HG03565 (cell line): ENCODE measurements around the gene LAD1.

ENCODE experiments used
- ATAC-seq: cut with Tn5 transposase; IDR thresholded peaks from one replicate; pipeline ENCODE4 v1.9.1; 2021; ENCODE audit warnings: mild to moderate bottlenecking, moderate library complexity; ENCODE audit not compliant: unreplicated experiment

Gene LAD1

DNA sequence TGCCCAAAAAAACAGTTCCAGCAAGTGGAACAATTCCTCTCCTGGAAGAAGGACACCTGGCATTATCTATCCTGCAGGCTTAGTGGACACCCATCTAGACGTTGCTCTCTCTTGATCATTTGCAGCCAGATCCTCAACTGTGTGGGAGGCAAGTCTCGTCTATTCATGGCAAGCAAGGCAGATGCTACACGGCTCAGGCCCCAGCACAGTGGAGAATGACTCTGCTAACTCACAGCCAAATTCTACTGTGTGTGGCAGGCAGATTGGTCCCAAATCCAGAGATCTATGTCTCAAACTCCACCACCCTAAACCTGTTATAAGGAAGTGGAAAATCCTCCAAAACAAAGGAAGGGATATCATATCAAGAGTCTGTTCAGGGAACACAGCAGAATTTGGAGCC lies 28.6 kb downstream of the LAD1 start:
- ATAC-seq: no peak

DNA sequence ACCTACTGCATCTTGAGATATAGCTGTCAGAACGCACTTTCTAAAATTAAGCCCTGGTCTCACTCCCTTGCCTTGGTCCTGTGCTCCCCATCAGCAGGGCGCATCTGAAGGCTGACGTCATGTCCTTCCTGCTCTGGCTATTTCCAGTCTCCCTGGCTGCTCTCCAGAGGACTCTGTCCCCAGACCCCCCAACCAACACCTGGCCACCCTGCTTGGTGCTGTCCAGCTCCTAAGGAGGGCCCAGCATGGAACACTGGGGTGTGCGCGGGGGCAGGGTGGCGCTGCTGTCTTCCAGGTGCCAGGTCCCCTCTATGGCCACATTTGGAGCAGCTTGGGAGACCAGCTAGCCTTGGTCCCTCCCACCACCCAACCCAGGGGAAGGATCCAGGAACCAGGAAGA lies 29.9 kb downstream of the LAD1 start:
- ATAC-seq: no peak

DNA sequence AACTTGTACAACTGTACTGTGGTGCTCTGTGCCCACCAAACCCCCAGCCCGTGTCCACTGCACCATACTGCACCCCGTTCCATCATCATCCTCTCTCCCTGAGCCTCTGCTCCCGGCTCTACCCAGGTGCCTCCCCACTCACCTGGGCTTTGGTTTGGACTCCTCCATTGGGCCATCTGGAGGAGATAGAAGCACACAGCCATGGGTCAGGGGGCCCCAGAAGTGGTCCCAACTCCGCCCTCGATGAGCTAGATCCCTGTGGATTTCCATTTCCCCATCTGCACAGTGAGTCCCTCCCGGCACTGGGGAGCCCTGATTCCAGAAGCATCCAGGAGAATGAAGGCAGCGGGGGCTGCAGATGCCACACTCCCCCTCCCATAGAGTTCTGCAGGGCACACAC lies 32.4 kb downstream of the LAD1 start:
- ATAC-seq: no peak

DNA sequence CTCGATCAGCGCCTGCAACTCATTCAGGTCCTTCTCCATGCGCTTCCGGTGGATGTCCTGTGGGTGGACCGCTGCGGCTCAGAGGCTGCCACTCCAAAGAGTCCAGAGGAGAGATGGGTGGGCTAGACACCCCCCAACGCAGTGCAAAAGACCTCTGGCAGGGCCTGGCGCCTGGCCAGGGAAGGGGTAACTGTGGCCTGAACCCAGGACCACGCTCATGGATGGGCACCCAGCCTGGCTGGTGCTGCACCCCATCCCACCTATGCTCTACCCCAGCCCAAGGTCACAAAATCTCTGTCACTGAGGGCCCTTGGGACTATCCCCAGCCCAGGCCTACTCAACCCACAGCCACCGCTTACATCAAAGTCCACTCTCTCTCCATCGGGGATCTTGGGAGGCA lies 33.9 kb downstream of the LAD1 start:
- no peak for ATAC-seq

DNA sequence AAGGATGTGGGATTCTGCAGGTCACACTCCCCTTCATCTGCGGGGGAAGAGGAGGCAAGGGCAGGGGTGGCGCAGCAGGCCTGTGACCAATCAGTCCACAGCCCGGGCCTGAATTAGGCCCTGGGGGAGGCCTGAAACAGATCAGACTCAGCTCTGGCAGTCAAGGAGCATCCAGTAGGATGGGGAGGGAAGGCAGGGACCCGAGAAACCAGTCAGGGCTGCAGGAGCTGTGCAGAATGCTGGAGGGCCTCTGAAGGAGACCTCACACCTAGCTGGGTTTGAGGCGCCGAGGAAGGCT lies 34.4 kb downstream of the LAD1 start:
- ATAC-seq: no peak

DNA sequence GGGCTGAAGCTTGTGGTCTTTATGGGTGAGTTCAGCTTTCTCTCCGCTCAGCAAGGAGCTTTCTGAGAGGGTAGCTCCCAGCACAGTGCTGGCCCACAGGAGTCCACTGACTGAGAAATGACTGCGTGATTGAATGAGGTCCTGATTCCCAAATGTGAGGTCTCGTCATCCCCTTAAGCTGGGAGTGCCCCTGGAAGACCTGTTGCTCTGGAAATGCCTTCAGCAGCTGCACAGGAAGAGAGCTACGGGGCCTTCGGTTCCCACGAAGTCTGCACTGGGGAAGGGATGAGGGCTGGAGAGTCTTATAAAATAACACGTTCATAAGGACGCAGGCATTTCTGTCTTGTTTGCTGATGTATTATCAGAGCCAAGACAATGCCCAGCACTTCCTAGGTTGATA lies 35.7 kb downstream of the LAD1 start:
- no peak for ATAC-seq

DNA sequence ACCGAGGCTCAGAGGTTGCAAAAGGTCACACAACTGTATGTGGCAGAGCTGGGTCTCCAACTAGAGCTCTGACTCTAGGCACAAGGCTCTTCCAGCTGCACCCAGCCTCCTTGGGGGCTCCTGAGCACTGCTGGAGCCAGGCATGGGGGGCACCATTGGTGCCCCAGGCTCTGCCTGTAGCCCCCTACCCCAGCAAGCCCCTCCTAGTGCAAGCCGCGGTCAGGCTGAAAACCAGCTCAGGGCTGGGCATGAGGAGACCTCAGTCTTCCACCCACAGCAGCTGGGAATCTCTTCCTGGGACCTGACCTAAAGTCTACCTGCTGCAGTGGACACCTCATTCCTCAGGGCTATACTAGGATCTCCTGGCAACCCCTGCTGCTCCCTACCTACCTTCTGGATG lies 36.2 kb downstream of the LAD1 start:
- no peak for ATAC-seq

DNA sequence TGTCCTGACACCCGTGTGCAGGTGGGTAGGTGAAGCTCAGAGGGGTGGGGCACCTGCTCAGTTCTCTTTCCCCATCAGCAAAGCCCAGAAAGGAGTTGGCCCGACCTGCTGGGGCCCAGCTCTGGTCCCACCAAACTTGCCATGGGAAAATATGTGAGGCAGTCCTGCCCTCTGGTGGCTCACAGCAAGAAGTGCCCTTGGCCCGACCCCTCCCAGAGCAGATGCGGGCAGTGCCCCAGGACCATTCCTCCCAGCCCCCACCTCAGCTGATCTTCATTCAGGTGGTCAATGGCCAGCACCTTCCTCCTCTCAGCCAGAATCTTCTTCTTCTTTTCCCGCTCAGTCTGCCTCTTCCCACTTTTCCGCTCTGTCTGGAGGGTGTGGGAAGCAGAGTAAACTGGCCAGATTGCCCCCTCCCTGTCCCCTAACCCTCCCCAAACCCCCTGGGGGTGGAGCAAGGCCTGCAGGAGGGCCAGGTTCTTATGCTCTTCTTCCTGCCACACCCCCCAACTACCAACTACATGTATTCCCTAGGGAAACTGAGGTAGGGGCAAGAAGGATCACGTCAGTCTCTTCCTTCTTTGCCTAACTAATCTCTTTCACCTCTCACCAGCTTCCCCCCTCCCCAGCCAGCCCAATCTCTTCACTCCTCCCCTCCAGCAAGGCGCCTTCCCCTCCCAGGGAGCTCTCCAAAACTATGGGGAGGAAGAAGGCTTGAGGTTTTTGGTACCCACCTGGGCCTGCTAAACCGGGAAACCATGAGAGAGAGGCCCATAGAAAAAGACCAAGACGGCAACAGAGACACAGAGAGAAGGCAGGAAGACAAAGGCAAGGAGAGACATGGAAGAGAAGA lies 37.2 kb downstream of the LAD1 start:
- no peak for ATAC-seq

DNA sequence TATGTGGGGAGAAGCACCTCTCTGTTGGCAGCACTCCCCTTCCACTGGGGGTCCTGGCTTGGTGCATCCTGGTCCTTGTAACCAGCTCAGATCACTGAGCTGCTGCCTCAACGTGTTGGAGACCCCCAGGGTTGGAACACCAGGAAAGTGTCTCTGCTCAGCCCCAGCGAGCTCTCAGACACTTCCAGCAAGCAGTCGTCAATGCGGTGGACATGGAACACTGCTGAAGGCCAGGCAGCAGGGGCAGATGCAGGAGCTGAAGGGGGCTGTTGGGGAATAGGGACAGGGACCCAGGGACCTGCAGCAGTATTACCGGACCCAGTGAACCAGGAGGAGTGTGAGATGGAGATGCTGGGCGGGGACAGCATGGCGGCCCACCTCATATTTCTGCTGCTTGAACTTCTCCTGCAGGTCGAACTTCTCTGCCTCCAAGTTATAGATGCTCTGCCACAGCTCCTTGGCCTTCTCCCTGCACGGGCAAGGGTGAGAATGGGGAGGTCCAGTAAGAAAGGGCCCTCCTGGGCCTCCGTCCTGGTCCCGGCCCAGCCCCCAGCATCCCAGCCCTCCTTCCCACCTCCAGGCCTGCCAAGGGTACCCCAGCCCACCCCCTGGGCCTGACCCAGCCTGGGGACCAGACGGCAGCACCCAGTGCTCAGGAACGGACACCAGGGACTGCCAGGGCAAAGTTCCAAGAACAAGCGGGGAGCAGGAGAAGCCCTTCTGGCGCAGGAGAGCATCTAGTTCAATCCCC lies 38.0 kb downstream of the LAD1 start:
- no peak for ATAC-seq

DNA sequence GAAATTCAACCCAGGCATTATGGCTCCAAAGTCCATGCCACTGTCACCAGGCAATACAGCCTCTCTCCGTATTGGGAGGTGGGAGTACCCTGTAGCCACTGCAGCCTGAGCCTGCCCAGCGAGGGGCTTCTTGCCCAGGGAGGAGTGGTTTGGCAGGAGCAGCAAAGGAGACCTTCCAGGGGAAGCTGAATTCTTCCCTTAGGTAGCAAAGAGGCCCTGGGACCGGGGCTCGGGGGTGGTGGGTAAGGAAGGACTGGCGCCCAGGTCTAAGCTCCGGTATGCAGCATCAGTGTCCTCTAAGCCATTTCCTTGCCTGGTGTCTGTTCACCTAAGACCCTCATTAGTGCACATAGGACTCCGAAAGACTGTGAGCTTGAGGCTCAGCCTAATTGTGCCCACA lies 38.6 kb downstream of the LAD1 start:
- ATAC-seq: no peak

DNA sequence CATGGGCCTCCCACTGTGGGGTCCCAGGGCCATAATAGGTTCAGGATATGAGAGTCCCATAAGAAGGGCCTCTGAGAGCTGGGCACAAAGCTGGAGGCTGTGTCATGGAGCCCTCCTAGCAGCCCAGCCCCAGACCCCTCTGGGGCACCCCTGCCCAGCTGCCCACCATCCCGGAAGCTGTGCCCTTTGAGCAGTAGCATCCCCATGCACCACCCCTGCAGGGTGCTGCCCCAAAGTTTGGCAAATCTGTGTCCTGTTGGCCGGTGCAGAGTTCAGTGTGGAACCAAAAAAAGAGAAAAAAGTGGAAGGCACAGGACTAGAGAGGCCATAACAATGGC lies 39.3 kb downstream of the LAD1 start:
- no peak for ATAC-seq

DNA sequence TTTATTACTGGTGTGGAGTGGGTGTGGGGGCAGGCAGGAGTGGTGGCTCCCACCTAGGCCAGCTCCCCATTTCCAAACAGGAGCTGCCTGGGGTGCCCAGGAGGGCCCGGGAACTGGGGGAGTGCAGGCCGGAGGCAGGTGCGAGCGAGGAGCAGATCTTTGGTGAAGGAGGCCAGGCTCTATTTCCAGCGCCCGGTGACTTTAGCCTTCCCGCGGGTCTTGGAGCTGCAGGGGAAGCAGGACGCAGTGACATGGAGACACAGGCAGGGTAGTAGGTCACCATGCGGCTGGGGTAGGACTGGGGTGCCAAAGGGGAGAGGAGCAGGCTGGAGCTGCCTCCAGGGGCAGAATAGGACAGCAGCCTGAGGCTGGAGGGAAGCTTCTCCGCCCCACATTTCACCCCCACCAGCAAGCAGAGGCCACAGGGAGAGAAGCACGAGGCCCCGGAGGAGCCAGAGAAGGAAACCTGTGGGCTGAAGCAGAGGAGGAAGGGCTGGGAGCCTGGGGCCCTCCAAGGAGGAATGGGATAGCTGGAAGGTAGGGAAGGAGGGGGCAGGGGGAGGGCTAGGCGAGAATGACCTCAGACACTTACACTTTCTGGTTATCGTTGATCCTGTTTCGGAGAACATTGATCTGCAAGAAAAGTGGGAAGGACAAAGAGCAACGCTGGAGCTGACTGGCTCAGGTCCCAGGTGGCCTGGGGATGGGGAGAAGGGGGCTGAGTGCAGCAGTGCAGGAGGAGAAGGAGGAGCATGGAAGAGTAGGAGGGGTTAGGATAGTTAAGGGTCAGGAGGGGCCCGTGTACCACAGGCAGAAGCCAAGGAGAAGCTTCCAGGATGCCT lies 39.9 kb downstream of the LAD1 start:
- no peak for ATAC-seq

DNA sequence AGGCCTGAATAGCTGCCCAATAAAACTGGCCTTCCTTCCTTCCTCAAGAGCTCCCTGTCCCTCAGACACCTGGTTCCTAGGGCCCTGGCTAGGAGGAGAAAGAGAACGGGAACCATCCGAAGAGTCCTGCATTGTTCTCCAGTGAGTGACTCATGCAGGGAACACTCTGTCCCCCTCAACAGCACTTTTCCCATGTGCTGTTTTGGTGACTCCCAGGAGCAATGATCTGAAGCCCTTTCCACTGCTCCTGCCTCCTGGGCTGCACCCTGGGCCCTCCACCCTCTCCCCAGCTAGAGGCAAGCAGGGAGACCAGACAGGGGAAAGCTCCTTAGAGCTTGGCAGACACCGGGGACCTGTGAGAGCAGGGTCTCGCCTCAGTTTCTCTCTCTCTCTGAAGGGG lies 40.5 kb downstream of the LAD1 start:
- ATAC-seq: no peak

DNA sequence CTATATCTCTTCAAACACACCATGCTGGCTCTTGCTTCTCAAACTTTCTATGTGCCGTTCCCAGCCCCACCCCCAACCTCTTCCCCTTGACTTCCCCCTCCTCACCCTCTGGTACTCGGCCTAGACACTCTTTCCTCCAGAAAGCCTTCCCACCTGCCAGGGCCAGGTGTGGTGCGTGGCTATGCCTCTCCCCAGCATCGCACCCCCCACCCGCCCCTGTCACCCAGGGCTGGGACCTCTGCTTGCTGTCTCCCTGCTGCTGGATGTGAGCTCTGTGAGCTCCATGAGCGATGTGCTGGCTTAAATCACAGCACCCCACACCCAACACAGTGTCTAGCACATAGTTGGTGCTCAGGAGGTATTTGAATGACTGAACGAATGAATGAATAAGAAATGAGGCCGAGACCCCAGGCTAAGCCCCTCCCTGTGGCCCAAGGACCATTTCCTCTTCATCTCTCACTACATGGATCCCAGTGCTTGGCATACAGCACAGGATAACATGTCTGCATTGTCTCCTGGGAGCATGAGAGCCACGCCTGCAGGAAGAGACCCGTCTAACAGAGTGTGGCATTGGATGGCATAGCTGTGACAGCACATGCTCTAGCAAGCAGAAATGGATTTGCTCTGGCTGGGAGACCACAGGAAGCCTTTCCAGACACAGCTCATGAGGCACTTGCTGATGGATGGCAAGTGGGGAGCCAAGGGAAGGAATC lies 41.3 kb downstream of the LAD1 start:
- ATAC-seq: no peak

DNA sequence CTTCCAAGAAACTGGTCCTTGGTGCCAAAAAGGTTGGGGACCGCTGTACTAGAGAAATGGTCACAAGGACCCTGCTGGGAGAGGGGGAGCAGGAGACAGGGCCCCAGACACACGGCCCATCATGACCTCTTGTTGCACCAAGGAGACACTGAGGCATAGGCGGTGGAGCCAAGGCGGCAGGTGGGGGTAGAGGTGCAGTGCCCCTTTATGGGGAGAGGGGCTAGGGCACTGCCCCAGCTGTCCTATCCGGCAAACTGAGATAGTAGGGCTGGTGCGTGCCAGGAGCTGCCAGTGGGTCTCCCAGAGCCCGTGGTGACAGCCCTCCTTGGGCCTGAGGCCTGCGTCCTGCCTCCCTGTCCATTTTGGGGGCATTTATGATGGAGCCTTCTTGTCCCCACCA lies 41.9 kb downstream of the LAD1 start:
- ATAC-seq: no peak

DNA sequence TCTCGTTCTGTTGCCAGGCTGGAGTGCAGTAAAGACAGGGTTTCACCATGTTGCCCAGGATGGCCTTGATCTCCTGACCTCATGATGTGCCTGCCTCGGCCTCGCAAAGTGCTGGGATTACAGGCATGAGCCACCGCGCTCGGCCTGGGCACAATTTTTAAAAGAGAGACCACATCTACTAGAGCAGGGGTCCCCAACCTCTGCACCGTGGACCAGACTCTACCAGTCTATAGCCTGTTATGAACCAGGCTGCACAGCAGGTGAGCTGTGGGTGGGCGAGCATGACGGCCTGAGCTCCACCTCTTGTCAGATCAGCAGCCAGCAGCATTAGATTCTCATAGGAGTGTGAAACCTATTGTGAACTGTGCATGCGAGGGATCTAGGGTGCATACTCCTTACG lies 42.4 kb downstream of the LAD1 start:
- no peak for ATAC-seq

DNA sequence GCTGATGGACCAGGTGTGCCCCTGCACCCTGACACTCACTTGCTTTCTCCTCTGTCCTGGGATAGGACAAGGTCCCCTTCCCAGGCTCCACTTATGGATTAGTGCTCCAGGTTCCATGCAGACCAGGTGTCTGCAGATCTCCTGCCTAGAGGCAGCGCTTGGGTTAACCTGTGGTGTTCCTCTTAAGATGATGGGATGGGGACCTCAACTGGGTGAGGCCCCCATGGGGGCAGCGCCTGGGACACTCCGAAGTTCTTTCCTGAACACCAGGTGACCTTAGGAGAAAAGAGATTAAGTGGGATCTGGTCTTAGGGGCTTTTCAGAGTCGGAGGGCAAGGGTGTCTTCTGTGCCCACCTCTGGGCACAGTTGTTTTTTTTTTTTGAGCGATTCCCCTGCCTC lies 42.9 kb downstream of the LAD1 start:
- no peak for ATAC-seq

DNA sequence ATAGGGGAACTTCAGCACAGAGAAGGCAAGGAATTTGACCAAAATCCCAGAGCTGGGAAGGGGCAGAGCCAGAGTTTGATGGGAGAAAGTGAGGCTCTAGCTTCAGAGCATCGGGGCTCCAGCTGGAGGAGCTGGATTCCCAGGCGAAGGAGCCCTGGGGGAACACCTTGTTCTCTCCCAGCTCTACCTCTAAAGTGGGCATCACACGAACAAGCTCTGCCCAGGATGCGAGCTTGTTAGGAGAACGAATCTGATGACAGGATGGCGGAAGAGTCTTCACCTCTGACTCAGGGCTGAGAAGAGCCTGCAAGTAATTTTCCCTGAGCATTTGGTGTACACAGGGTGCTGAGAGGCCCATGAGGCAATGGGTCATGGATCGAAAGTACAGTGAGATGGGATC lies 43.7 kb downstream of the LAD1 start:
- no peak for ATAC-seq

DNA sequence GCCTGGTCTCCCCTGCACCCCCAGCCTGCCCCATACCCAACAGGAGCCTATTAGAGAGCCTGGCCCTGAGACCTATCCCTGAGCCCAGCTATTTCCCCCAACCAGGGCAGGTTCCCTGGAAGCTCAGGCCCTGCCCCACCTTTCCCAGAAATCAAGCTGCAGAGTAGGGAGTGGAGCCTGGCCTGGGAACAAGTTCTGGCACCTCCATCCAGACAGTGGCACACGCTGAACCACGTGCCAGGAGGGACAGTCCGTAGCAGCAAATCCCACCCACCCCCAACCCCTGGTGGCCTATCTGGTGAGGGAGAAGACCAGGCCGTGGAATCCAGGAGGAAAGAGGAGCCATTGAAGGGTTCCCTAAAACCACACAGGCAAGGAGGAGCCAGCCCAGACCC lies 44.2 kb downstream of the LAD1 start:
- ATAC-seq: no peak

DNA sequence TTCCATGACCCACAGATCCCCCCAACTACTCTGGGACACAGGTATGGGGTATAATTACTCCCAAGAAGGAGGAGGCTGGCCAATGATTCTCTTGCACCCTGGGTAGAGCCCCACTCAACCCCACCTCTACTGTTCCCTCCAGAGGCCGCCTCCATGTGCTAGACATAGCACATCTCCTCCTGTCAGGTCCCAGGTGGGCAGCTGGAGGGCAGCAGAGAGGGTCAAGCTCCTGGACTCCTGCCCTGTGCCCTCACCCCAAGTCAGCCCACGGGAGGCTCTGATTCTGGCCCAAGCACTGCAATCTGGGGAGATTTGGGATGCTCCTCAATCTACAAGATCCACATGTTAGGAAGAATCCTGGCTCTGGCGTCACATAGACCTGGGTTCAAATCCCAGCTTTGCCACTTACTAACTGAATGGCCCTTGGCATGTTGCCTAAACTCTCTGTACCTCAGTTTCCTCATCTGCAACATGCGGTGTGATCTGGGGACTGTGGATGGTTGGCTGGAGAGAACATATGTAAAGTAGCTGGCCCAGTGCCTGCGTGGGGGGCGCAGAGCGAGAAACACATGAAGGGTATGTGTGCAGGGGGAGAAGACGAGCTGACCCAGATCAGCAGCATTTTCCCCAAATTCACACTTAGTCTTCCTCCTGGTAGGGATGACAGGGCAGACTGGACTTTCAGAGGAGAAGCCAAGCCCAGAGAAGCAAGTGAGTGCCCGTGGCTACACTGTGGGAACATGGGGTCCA lies 44.8 kb downstream of the LAD1 start:
- ATAC-seq: no peak
